Activated B cell treated with CpG ODN at 0.5 μM for 24 hours (primary cell): ENCODE results near the gene ACP1. TPM values are rescaled to one million over a fixed set of nuclear protein-coding genes. Genes with fewer than 3 reads are reported as not detected.

Experiments
- ATAC-seq: fragments of 200-7000 bp; cut with Tn5 transposase; one replicate; pipeline ENCODE4 v1.10.0; 2021; ENCODE audit warnings: low read depth, mild to moderate bottlenecking, moderate library complexity
- CTCF ChIA-PET: fragments of 350-600 bp; sonication (Branson Sonifier 250); formaldehyde crosslinking; loops from one replicate; lab custom pipeline; 2021; ENCODE audit warnings: antibody characterized with exemption; lab: Charles Lee
- POLR2A ChIA-PET: fragments of 350-600 bp; sonication (Branson Sonifier 250); formaldehyde crosslinking; loops from one replicate; lab custom pipeline; 2021; ENCODE audit warnings: antibody characterized with exemption; lab: Charles Lee
- DNase-seq: peaks from one replicate; pipeline ENCODE4 v3.0.0; 2022
- H3K27ac Mint-ChIP-seq: one replicate; pipeline ENCODE4 v1.8.0; 2020; ENCODE audit warnings: mixed read lengths
- H3K27me3 Mint-ChIP-seq: one replicate; pipeline ENCODE4 v1.8.0; 2021; ENCODE audit warnings: mixed read lengths
- H3K36me3 Mint-ChIP-seq: one replicate; pipeline ENCODE4 v1.8.0; 2021; ENCODE audit warnings: low read depth, mixed read lengths
- H3K4me1 Mint-ChIP-seq: one replicate; pipeline ENCODE4 v1.8.0; 2021; ENCODE audit warnings: mixed read lengths
- H3K4me3 Mint-ChIP-seq: one replicate; pipeline ENCODE4 v1.8.0; 2020; ENCODE audit warnings: mild to moderate bottlenecking, mixed read lengths
- H3K9me3 Mint-ChIP-seq: one replicate; pipeline ENCODE4 v1.8.0; 2020; ENCODE audit warnings: mixed read lengths
- CTCF ChIP-seq: fragments of 200-600 bp; IDR thresholded peaks from one replicate; pipeline ENCODE4 v1.8.0; 2022; ENCODE audit warnings: antibody characterized with exemption, mild to moderate bottlenecking
- intact Hi-C: fragments of 100-400 bp; cut with micrococcal nuclease; formaldehyde crosslinking; loops from one replicate; pipeline ENCODE4 v1.15.1; 2024
- total RNA-seq: library from RNA; stranded (reverse); gene quantifications from 2 replicates; pipeline ENCODE4 v1.2.3, GENCODE V29; 2022

ACP1 gene
- total RNA-seq, 1 donor from 2014 or later = 81.8 TPM

GRCh38 chr2:289362-290089, 24.8 kb downstream of the ACP1 start:
- no peak for TF ChIP-seq CTCF
- ATAC-seq = no peak
- Mint-ChIP-seq H3K27me3 (peaks cover 22% of the 10 kb centered on the region), H3K36me3 (no peaks in the 10 kb centered on the region), H3K27ac (no peak overlapping the region), H3K4me3 (peak overlapping the region; percentile 67), H3K4me1 (peaks cover 17% of the 10 kb centered on the region), H3K9me3 (no peaks in the 10 kb centered on the region)
- POLR2A ChIA-PET = interaction anchor here (0.7 kb wide), 1 partner anchor 175 kb away, joined by 4 read pairs; no protein-coding TSS in a partner anchor
- intact Hi-C loops = loop anchor here (1.0 kb wide), 1 partner anchor 43 kb away; no protein-coding TSS in a partner anchor
- no peak for DNase-seq
- CTCF ChIA-PET = interaction anchor here (1.0 to 2.2 kb wide), 2 partner anchors 43 to 52 kb away, joined by 3 to 23 read pairs; no protein-coding TSS in a partner anchor

GRCh38 chr2:290090-290722, 25.5 kb downstream of the ACP1 start:
- H3K36me3 Mint-ChIP-seq = no peaks in the 10 kb centered on the region
- intact Hi-C loops = loop anchor here (1.0 kb wide), 1 partner anchor 44 kb away; no protein-coding TSS in a partner anchor
- H3K4me3 Mint-ChIP-seq = peak overlapping the region; percentile 67
- ChIA-PET POLR2A (no interaction called here), CTCF (interaction anchor here (0.7 to 2.2 kb wide), 3 partner anchors 43 to 360 kb away, joined by 3 to 23 read pairs (median 3); no protein-coding TSS in a partner anchor)
- H3K27ac Mint-ChIP-seq = no peak overlapping the region
- ATAC-seq = peak; percentile 55
- TF ChIP-seq CTCF = no peak
- DNase-seq = no peak
- H3K4me1 Mint-ChIP-seq = peaks cover 17% of the 10 kb centered on the region
- peaks cover 22% of the 10 kb centered on the region for H3K27me3 Mint-ChIP-seq
- H3K9me3 Mint-ChIP-seq = no peaks in the 10 kb centered on the region

GRCh38 chr2:295090-295489, 30.3 kb downstream of the ACP1 start:
- peaks cover 20% of the 10 kb centered on the region for H3K27me3 Mint-ChIP-seq
- TF ChIP-seq CTCF = no peak
- POLR2A ChIA-PET = no interaction called here
- H3K27ac Mint-ChIP-seq = no peak overlapping the region
- intact Hi-C loops = no loop called here
- DNase-seq = no peak
- ATAC-seq = no peak
- H3K4me1 Mint-ChIP-seq = peaks cover 1% of the 10 kb centered on the region
- no peaks in the 10 kb centered on the region for H3K9me3 Mint-ChIP-seq
- CTCF ChIA-PET = no interaction called here
- H3K4me3 Mint-ChIP-seq = no peak overlapping the region
- H3K36me3 Mint-ChIP-seq = no peaks in the 10 kb centered on the region

GRCh38 chr2:296354-296753, 31.6 kb downstream of the ACP1 start:
- POLR2A ChIA-PET = no interaction called here
- no peak for DNase-seq
- Mint-ChIP-seq H3K9me3 (peaks cover 6% of the 10 kb centered on the region), H3K27ac (no peak overlapping the region), H3K27me3 (peaks cover 24% of the 10 kb centered on the region), H3K4me3 (no peak overlapping the region), H3K4me1 (no peaks in the 10 kb centered on the region), H3K36me3 (no peaks in the 10 kb centered on the region)
- ATAC-seq = no peak
- no peak for TF ChIP-seq CTCF
- intact Hi-C loops = no loop called here
- CTCF ChIA-PET = no interaction called here

GRCh38 chr2:305366-305765, 40.6 kb downstream of the ACP1 start:
- peaks cover 10% of the 10 kb centered on the region for H3K27me3 Mint-ChIP-seq
- ChIA-PET POLR2A (no interaction called here), CTCF (no interaction called here)
- H3K4me3 Mint-ChIP-seq = no peak overlapping the region
- H3K27ac Mint-ChIP-seq = no peak overlapping the region
- DNase-seq (no peak), ATAC-seq (no peak)
- intact Hi-C loops = no loop called here
- no peaks in the 10 kb centered on the region for H3K4me1 Mint-ChIP-seq
- no peaks in the 10 kb centered on the region for H3K36me3 Mint-ChIP-seq
- no peak for TF ChIP-seq CTCF
- H3K9me3 Mint-ChIP-seq = peaks cover 13% of the 10 kb centered on the region
